GM19438 (cell line): ENCODE results near the gene B3GLCT.
"Not testable (repeated sequence)": the region's sequence is repeated elsewhere in the genome, so short reads cannot be mapped to it uniquely, and the experiment has no call there.

Experiments
- ATAC-seq: cut with Tn5 transposase; IDR thresholded peaks from one replicate; pipeline ENCODE4 v1.9.1; 2021; ENCODE audit warnings: low read depth; ENCODE audit not compliant: unreplicated experiment

The B3GLCT gene

DNA sequence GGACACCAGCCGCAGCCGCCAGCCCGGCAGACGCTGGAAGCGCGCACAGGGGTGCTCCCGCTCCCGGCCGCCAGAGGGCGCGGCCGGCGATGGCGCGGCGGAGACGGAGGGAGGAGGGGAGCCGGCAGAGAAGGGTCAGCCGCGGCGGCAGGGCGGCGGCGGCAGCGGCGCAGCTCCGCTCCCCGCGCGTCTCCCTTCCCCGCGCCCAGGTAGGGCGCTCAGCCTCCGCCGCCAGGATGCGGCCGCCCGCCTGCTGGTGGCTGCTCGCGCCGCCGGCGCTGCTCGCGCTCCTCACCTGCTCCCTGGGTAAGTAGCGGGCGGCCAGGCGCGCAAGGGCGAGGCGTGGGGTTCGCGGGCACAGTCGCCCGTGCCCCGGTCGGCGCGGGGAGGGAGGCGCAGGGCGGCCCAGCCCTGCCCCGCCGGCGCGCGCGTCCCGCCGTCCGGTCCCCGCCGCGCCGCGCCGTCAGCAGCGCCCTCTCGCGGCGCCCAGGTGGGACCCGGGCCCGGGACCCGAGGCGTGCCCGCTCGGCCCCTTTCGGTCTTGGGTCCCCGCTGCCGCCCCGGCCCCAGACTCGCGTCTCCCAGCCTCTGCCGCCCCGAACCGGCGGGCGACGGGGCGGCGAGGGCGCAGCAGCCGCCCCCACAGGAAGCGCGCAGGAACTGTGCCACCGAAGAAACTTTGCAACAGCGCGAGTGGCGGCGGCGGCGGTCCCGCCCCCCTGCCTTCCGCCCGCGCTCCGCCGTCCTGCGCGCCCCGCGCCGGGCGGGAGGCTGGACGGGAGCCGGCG is at the start of gene B3GLCT:
Gene B3GLCT (plus strand): TSS at position 127 of the 788 bp plus-strand sequence. CDS start 110 bp downstream, at position 237.
- ATAC-seq: peak; percentile 90

DNA sequence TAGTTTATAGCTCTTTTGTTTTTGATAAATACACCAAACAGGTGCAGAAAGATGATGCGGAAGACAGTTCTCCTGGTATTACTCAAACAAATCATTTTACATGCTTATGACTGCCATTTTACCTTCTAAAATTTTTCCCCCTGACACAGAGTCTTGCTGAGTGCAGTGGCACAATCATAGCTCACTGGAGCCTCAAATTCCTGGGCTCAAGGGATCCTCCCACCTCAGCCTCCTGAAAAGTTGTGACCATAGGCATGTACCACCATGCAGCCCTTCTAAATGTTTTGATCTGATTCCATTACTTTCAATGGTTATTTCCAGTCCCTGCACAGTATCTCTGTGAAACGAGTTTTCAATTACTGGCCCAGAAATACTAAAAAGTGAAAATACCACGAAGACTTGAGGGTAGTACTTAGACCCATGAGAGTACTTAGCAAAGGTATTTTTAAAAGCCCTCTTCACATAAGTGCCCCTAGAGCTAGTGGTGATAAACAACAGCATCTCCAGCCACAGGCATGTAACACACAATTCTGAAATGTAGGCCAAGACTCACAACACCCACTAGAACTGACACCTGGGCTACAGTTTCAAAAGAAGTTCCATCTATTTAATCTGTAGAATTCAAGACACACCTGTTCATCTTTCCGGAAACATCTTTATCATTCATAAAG is 49.3 kb upstream of the B3GLCT start:
- no peak for ATAC-seq

DNA sequence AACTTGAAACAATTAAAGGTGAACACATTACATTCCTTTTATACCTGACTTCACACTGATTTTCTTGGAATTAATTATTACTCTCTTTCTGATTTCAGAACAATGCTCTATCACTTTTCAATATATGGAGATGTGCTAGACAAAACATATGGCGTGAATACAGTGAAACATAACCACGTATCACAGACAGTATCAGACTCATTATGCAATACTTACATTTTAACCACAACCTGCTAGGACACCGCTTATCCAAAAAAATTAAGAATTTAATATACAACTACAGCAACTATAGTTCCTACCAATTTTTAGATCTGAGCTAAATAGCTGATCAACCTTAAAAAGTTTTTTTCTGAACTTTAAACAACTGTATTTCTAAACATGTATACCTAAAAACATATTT is 47.9 kb upstream of the B3GLCT start:
- no peak for ATAC-seq

DNA sequence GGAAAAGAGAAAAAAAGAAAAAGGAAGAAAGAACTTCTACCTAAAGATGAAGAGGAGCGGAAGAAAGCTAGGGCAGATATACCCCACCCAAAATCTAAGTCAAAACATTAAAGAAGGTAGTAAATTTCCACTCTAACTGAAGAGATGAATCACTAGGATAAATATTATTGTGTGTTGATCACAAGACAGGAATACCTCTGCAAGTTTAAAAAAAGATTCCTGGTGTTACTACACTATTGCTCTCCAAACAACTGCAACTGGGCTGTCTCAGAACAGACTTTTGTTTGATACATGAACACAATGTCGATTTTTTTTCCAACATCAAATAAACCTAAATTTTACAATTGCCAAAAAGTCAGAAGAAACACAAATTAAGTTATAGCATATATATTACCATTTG is 44.8 kb upstream of the B3GLCT start:
- ATAC-seq: no peak

DNA sequence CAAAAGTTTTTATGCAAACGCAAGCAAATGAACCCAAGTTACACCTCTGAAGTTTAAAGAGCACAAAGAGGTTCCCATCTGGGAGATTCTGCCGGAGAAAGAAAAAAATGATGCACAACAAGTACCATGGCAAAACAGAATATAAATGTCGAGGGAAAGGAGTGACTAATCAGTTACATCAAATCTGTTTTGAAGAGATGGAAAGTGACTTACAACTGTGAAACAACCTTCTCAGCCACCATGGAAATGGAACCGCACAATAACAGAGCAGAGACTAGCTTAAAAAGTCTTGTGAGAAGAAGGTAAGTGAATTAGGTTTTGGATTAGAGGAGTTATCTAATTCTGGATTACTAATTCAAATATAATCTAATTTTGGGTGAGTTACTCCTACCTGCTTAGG is 40.5 kb upstream of the B3GLCT start:
- ATAC-seq: no peak

DNA sequence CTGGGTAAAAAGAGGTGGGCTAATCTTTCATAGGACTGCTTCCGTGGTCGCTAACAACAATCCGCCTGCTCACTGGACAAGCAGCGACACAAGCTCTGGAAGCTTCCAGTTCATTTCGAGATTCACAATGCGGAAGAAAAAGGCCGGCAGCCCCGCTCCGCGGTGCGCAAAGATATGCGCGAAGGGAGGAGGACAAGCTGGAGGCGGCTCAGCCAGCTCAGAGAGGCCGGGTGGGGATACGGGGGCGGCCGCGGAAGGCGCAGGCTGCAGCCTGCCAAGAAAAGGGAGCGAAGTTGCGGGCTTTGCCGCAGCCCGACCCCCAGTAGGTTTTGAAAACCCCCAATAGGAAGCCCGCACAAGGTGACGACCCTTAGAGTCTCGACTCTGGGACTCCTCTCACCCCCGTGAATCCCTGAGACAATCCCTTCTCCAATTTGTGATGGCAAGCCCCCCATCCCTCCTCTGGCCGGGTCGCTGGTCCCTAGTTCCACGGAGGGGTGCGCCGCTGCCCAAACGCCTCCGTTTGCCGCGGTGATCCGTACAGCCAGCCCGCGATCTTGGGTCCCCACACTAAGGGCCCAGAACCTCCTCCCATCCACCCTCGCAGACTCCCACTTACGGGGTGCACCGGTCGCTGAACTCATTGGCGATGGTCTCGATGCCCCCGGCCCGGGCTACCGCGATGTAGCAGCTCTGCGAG is 38.8 kb upstream of the B3GLCT start:
- peak; percentile 28 for ATAC-seq

DNA sequence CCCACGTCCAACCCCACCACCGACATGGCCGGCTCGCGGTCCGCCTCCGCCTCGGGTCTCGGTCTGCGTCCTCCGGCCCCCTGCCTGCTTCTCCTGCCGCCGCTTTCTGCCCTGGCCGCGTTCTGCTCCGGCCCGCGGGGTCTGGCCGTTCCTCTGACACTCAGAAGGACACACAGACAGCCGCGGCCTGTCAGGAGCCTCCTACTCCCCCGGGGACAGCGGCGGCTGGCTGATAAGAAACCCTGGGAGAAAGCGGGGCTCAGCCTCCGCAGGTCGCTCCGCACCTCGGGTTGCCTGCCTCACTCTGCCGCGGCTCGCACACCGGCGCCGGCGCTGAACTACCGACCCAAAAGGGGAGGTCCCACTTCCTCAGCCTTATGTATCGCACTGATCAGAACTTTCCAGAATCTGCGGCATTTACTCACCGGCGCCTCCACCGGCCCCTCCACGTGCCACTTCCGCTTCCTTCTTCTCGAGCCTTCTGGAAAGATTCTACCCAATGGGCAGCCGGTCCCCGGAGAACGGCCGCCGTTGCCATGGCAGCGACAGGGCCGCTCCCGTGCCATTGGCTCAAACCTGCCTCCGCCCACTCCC is 38.1 kb upstream of the B3GLCT start, which contains the start of gene HSPH1:
Gene HSPH1 (minus strand): TSS at position 348 of the 594 bp plus-strand sequence. CDS start 322 bp downstream, at position 26.
- peak; percentile 76 for ATAC-seq

DNA sequence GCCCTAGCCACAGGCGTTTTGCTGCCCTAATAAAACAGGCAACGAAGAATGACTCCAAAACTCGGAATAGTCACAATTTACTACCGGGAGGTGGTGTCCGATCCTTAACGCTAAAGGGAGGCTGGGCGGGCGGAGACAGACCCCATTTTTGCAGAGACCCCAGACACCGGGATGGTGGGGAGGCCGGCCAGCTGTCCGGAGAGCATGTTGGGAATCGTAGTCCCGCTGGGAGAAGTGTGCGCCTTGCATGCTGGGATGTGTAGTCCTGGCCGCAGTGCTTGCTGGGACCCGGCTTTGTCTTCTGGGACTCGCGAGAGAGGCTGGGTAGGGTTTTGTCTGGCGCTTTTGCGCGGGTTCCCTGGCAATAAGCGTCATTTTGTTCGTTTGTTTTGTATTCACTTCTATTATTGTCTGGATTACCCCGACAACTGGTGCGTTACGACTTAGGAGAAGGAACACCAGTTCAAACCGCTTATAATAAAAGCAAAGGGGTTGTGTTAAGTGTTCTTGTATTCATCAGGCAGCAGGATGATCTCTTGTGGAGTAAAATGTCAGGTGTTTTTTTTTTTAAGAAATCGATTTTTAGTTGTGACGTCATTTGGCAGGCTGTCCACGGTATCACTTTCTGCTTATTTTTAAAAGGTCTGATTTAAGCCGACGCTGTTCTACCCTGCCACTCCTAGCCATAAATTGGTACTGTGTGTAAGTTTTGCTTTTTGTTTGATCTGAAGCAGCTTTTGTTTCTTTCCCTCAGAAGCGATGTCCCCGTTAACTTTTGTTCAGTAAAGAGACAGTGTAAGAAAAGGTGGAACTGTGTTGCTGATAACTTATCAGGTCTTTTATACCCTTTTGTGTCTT is 37.4 kb upstream of the B3GLCT start:
- ATAC-seq: peak; percentile 79

DNA sequence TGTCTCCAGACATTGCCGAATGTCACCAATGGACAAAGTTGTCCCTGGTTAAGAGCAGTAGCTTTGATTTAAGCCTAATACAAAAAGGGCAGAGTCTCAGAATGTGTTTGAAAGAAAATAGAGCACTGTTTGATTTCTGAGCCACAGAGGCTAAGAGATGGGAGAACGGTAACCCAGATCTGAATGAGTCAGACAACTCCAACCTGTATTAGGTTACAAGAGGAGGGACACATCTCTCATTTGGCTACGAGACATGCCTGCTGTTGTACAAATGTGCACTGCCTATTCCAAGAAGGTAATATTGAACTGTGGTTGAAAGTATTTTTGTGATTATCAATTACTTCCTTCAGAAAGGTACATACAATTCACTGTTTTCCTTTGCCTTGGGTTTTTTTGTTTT is 33.2 kb upstream of the B3GLCT start:
- no peak for ATAC-seq

DNA sequence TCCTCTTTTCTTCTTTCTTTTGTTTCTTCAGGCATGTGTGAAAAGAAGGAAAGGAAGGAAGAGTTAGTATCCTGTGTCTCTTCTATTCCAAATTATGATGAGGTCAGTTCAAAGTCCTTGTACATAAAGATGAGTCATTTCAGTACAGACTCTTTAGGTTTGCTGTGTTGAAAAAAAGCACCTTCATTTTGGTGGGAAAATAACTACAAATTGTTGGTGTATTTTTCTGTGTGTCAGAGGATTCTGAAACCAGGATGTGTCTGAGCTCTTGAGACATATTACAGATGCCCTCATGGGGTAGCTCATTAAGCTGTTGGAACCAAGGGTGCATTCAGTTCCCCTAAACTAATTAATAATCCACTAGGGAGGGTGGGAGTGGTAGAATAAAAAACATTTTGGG is 32.3 kb upstream of the B3GLCT start:
- ATAC-seq: no peak

DNA sequence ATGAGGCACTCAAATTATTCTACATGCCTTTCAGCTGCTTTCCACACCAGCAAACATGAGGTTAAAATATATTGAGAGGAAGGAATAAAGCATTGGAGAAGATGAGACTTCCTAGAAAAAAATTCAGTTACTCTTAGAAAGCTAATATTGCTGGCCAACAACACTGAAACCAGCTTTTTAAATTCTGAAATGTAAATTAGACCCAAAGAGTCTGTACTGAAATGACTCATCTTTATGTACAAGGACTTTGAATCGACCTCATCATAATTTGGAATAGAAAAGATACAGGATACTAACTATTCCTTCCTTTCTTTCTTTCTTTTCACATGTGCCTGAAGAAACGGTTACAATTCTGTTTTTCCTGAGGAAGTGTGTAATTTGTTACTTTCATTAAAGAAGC is 31.6 kb upstream of the B3GLCT start:
- ATAC-seq: peak; percentile 60

DNA sequence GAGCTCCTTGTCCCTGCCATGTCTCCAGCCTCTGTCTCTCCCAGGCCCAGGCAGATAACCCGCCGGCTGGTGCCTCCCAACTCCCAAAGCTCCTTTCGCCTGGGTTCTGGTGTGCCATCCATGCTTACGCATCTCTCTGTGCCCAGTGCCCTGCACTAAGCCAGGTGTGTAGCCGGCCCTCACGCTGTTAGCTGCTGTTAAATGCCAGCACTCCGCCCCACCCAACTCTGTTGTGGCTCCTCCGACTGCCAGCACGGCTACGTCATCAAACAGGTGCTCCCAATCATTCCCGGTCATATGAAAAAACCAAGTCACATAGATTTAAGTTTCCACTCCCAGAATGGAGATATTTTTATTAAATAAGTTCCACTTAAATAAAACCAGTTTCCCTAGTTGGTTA is 31.0 kb upstream of the B3GLCT start:
- no peak for ATAC-seq

DNA sequence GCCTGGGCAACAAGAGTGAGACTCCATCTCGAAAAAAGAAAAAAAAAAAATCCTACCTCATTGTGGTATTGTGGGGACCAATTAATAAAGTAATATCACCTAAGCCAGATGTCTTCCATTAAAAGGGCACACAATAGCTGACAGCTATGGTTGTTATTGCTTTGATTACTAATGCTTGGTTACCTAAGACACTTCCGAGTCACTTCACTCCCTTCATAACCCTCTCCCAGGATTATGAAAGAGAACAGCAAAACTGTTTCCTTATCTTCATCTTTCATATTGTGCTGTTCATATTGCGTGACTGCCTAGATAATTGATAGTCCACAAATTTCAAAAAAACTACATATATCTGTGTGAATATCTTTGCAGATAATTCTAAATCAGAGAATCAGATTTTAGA is 27.8 kb upstream of the B3GLCT start:
- ATAC-seq: no peak

DNA sequence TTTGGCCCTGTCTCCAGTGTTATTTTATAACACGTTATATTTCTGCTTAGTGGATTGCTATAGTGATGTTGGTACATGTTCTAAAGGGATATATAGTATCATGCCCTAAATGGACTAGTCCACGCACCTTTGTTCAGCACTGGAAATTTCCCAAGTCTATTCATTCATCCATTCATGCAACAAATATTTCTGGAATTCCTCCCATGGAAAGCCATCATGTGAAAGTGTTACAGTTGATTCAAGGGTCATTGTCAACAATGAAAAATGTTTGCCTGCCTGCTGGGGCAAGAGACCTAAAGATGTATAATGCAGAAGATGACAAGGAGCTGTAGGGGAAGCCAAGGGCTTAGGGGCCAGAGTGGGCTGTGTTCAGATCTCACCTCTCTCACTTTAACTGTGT is 27.2 kb upstream of the B3GLCT start:
- ATAC-seq: no peak

DNA sequence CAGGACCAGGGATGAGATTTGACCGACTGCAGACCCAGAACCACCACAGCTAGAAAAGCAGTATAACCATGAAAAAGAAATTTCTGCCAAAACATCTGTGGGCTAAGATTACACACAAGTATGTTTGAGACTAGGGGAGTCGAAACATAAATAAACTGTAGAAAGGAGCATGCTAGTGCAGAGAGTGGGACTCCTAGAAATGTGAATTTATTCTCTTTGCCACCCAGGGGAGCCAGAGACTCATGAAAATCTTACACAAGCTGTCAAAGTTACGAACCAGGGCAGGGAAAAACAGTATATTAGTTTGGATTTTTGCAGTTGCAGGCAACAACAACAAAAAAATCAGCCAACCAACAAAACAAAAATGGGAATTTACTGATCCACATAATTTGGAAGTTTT is 25.8 kb upstream of the B3GLCT start:
- ATAC-seq: no peak

DNA sequence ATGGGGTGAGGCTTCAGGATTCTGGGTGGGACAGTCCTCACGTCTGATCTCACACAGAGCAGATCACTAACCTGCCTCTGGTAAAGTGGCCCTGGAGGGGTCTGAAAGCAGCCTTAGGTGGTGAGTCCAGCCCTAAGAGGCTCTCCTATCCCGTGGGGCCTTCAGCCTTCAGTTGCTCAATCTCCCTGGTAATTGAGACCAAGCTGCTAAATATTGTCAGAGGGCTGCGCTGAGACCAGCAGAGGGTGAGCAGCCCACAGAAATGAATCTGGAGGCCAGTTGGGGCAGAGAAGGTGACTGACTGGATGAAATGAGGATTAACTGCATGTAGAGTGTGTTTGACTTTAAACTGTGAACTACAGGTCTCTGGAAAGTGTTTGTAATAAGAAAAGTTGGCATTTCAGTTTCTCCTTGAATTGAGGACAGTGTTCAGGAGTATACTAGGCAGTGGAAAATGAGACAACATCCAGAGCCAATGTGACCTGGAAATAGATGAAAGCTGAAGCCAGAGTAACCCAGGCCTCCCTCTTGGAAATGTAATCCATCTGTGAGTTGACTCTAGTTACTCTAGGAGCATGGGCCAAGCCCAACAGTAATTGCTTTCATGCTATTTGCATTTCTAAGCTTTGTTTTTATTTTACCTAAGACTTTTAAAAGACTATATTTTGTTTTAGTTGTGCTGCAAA is 23.8 kb upstream of the B3GLCT start:
- no peak for ATAC-seq

DNA sequence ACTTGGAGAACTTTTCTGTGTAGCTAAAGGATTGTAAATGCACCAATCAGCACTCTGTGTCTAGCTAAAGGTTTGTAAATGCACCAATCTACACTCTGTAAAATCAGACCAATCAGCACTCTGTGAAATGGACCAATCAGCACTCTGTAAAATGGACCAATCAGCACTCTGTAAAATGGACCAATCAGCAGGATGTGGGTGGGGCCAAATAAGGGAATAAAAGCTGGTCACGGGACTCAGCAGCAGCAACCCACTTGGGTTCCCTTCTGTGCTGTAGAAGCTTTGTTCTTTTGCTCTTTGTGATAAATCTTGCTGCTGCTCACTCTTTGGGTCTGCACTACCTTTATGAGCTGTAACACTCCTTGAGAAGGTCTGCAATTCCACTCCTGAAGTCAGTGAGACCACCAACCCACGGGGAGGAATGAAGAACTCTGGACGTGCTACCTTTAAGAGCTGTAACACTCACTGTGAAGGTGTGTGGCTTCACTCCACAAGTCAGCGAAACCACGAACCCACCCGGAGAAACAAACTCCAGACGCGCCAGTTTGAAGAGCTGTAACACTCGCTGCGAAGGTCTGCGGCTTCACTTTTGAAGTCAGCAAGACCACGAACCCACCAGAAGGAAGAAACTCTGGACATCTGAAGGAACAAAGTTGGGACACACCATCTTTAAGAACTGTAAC is 21.8 kb upstream of the B3GLCT start:
- ATAC-seq: not testable (repeated sequence)

DNA sequence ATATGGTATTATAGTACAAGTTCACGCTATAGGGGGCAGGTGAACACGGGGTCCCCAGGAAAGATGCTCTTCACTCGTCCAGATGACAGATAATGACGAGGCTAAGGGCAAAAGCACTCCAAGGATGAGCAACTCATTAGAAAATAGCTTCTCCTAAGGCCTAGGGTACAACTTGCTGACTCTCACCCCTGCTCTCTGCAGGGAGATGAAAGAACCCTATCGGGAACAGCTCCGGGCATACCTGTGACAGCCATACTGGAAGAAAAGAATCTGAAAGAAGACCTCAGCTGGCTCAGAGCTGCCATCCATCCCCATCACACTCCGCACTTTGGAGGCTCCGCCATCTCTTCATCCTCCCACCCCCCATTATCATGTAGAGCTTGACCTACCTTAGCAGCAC is 20.5 kb upstream of the B3GLCT start:
- ATAC-seq: no peak

DNA sequence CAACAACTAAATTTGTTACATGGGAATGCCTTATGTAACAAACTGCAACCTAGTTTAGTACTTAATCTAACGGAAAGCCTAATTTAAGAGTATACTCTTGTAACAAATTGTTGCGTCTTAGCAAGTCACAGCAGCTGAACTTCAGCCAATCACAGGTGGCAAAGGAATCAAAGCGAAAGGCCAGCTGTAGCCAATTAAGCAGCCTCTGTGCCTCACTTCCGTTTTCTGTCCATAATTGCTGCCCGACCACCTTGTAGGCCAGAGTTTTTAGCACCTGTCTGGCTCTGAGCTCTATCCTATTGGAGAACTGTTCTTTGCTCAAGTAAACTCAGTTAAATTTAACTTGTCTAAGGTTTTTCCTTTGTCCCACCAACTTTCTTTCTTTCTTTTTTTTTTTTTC is 20.0 kb upstream of the B3GLCT start:
- no peak for ATAC-seq
